Caco-2 (cell line): ENCODE results near the gene NFKBIA. TPM values are rescaled to one million over a fixed set of nuclear protein-coding genes. Genes with fewer than 3 reads are reported as not detected.
A peak's percentile ranks its signal among the peaks of the same experiment; 100 is the strongest.

Experiments used
- BruUV-seq: library from RNA; stranded (reverse); fragments of 400-500 nt; replicated peaks from 2 replicates; lab custom pipeline; 2021; lab: Mats Ljungman, UMichigan
- CTCF ChIA-PET: fragments of 300-600 bp; sonication (Branson Sonifier 250); formaldehyde crosslinking; loops from one replicate; lab custom pipeline; 2022; ENCODE audit warnings: antibody characterized with exemption; lab: Charles Lee
- POLR2A ChIA-PET: fragments of 300-600 bp; sonication (Branson Sonifier 250); formaldehyde crosslinking; loops from one replicate; lab custom pipeline; 2022; ENCODE audit warnings: antibody characterized with exemption; lab: Charles Lee
- DNase-seq, 2 experiments: peaks; one replicate each; pipeline versions ENCODE4 v3.0.0 to v3.0.0-alpha.2; 2020 to 2022
- H3K27me3 ChIP-seq: replicated peaks from 2 replicates; pipeline ENCODE4 v1.6.0; 2011; ENCODE audit warnings: low read length; ENCODE audit not compliant: control insufficient read depth, insufficient read depth
- H3K36me3 ChIP-seq: 2 replicates; pipeline ENCODE4 v1.5.1; 2011; ENCODE audit warnings: low read length; ENCODE audit not compliant: control insufficient read depth, insufficient read depth
- H3K4me1 ChIP-seq: fragments of 250-450 bp; sonication (Bioruptor Pico); 2 replicates; pipeline ENCODE4 v1.5.1; 2020; ENCODE audit warnings: mild to moderate bottlenecking
- H3K4me3 ChIP-seq: 2 replicates; pipeline ENCODE4 v1.5.1; 2011; ENCODE audit warnings: low read depth, mild to moderate bottlenecking, control low read depth, low read length
- H3K9me3 ChIP-seq: fragments of 250-450 bp; sonication (Bioruptor Pico); 2 replicates; pipeline ENCODE4 v1.5.1; 2020; ENCODE audit warnings: mild to moderate bottlenecking, moderate library complexity
- H3K27ac Mint-ChIP-seq: one replicate; pipeline ENCODE4 v1.8.0; 2022; ENCODE audit warnings: mixed read lengths; ENCODE audit not compliant: unreplicated experiment
- H3K27me3 Mint-ChIP-seq: one replicate; pipeline ENCODE4 v1.8.0; 2022; ENCODE audit warnings: mixed read lengths; ENCODE audit not compliant: insufficient read depth, unreplicated experiment
- H3K36me3 Mint-ChIP-seq: one replicate; pipeline ENCODE4 v1.8.0; 2022; ENCODE audit warnings: mild to moderate bottlenecking, mixed read lengths; ENCODE audit not compliant: insufficient read depth, unreplicated experiment
- H3K4me1 Mint-ChIP-seq: one replicate; pipeline ENCODE4 v1.8.0; 2022; ENCODE audit warnings: low read depth, mixed read lengths; ENCODE audit not compliant: unreplicated experiment
- H3K4me3 Mint-ChIP-seq: one replicate; pipeline ENCODE4 v1.8.0; 2022; ENCODE audit warnings: mild to moderate bottlenecking, moderate library complexity, mixed read lengths; ENCODE audit not compliant: unreplicated experiment
- H3K9me3 Mint-ChIP-seq: one replicate; pipeline ENCODE4 v1.8.0; 2022; ENCODE audit warnings: mixed read lengths; ENCODE audit not compliant: unreplicated experiment
- intact Hi-C: fragments of 100-400 bp; cut with micrococcal nuclease; formaldehyde crosslinking; loops from one replicate; pipeline ENCODE4 v1.10.0; 2022; ENCODE audit not compliant: unreplicated experiment
- total RNA-seq: library from RNA; stranded (reverse); gene quantifications from 2 replicates; pipeline ENCODE4 v1.2.3, GENCODE V29; 2022
- TF ChIP-seq, protein P1 (sequence below), 2 experiments: fragments of 200-600 bp in 1 of 2; IDR thresholded peaks; 1 replicate in 1 of 2; 2 replicates in 1 of 2; pipeline versions ENCODE4 v1.5.1 to v1.8.0; 2011 to 2022; ENCODE audit warnings: antibody characterized with exemption in 1 of 2, control low read depth in 1 of 2, inconsistent platforms in 1 of 2, low read depth in 1 of 2, low read length in 1 of 2, mild to moderate bottlenecking in 1 of 2, moderate library complexity in 1 of 2; ENCODE audit not compliant: insufficient read depth in 1 of 2, severe bottlenecking in 1 of 2, unreplicated experiment in 1 of 2

Gene NFKBIA
- total RNA-seq, 1 experiment from 2014 or later, result 33.4 TPM

DNA sequence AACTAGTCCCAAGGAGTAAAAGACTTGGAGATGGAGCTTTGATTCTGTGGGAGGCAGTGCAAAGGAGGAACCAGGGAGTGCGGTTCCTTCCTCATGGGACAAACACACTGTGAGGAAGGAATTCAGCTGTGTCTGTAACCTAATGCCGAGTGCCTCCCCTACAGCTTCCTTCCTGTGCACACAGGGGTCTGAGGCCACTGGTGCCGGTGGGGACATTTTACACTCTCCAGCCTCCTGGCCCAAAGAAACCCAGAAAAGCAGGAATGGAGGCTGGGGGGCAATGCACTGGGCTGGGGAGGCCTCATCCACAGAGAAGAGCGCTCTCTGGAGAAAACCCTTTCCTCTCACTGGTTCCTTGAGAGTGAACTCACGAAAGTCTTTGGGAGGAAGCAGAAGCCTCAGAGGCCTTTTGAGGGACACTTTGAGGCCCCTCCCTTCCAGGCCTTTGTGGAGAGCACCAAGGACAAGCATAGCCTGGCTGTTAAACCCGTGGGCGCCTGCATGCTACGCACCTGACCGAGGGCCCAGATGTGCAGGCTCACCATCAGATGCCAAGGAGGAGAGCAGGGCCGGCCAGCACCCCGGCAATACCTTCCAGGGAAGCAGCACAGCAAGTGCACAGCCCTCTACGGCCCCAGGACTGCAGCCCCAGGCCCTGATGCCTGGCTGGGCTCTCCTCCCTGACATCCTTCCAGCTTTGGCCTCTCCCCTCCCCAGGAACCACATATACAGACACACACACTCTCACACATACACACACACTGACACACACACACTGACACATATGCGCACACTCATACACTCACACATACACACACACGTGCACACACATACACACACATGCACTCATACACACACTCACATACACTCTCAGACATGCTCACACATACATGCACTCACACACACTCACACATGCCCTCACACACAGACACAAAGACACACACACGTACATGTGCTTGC is 52.0 kb downstream of the NFKBIA start:
- ChIA-PET CTCF (interaction anchor here (1.0 kb wide), 1 partner anchor 19 kb away, joined by 3 read pairs; no protein-coding TSS in a partner anchor), POLR2A (interaction anchor here (1.0 kb wide), 1 partner anchor 60 kb away, joined by 4 read pairs; the partner anchor contains the start of gene PSMA6)
- TF ChIP-seq, protein P1, sequence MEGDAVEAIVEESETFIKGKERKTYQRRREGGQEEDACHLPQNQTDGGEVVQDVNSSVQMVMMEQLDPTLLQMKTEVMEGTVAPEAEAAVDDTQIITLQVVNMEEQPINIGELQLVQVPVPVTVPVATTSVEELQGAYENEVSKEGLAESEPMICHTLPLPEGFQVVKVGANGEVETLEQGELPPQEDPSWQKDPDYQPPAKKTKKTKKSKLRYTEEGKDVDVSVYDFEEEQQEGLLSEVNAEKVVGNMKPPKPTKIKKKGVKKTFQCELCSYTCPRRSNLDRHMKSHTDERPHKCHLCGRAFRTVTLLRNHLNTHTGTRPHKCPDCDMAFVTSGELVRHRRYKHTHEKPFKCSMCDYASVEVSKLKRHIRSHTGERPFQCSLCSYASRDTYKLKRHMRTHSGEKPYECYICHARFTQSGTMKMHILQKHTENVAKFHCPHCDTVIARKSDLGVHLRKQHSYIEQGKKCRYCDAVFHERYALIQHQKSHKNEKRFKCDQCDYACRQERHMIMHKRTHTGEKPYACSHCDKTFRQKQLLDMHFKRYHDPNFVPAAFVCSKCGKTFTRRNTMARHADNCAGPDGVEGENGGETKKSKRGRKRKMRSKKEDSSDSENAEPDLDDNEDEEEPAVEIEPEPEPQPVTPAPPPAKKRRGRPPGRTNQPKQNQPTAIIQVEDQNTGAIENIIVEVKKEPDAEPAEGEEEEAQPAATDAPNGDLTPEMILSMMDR (IDR thresholded peaks at IDR 0.05; ENCODE audit: insufficient read depth in 1 of 2, low read depth in 1 of 2, low read length in 1 of 2, severe bottlenecking in 1 of 2, unreplicated experiment in 1 of 2), result no peak
- Mint-ChIP-seq H3K4me3 (no peak overlapping the region), H3K27me3 (no peaks in the 10 kb centered on the region), H3K4me1 (peaks cover 47% of the 10 kb centered on the region), H3K27ac (peak overlapping the region; percentile 1), H3K9me3 (no peaks in the 10 kb centered on the region), H3K36me3 (peaks cover 6% of the 10 kb centered on the region)
- Histone ChIP-seq H3K4me1 (peaks cover 41% of the 10 kb centered on the region), H3K27me3 (no peaks in the 10 kb centered on the region), H3K9me3 (no peaks in the 10 kb centered on the region), H3K36me3 (no peaks in the 10 kb centered on the region), H3K4me3 (no peak overlapping the region)
- BruUV-seq, result no TSS peak
- DNase-seq, result no peak
- intact Hi-C loops, result no loop called here

DNA sequence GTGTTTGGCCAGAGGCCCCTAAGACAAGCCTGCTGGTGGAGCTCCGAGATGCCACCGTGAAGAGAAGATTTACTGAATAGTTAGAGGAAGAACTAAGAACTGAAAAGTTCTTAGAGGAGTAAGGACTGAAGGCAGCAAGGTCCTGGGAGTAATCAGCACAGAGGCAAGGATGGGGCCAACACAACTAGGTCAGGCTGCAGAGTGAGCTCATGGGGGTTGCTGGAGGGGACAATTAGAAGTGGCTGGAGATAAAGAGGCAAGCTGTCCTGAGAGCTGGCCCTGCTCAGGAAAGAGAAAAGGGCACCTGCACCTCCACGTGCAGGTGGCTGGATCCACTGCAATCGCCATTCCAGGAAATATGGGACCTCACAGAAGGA is 52.7 kb downstream of the NFKBIA start:
- Histone ChIP-seq H3K4me3 (no peak overlapping the region), H3K4me1 (peaks cover 47% of the 10 kb centered on the region), H3K9me3 (no peaks in the 10 kb centered on the region), H3K27me3 (no peaks in the 10 kb centered on the region), H3K36me3 (no peaks in the 10 kb centered on the region)
- no peak overlapping the region for H3K4me3 Mint-ChIP-seq
- H3K9me3 Mint-ChIP-seq, result no peaks in the 10 kb centered on the region
- POLR2A ChIA-PET, result no interaction called here
- intact Hi-C loops, result no loop called here
- CTCF ChIA-PET, result interaction anchor here (1.0 kb wide), 1 partner anchor 18 kb away, joined by 3 read pairs; no protein-coding TSS in a partner anchor
- no peaks in the 10 kb centered on the region for H3K27me3 Mint-ChIP-seq
- no peak for DNase-seq
- peaks cover 6% of the 10 kb centered on the region for H3K36me3 Mint-ChIP-seq
- no TSS peak for BruUV-seq
- TF ChIP-seq, protein P1 (IDR thresholded peaks at IDR 0.05; ENCODE audit: insufficient read depth in 1 of 2, low read depth in 1 of 2, low read length in 1 of 2, severe bottlenecking in 1 of 2, unreplicated experiment in 1 of 2), result no peak
- peak overlapping the region; percentile 1 for H3K27ac Mint-ChIP-seq
- peaks cover 48% of the 10 kb centered on the region for H3K4me1 Mint-ChIP-seq

Other genes starting within 250 kb of the NFKBIA start
- 246 and 247 TPM in 2 replicates for gene PSMA6, start 112.4 kb downstream of the NFKBIA start, total RNA-seq
- gene INSM2, start 129.4 kb upstream of the NFKBIA start, total RNA-seq, result 0.14 TPM in 1 of 2 replicates, not detected in the other